GM21367 (cell line): Measurements from ENCODE around the gene EYA3.

Experiments
- ATAC-seq: cut with Tn5 transposase; IDR thresholded peaks from one replicate; pipeline ENCODE4 v1.9.1; 2021; ENCODE audit not compliant: unreplicated experiment

EYA3 gene

GRCh38 chr1:28113242-28113572, 24.8 kb upstream of the EYA3 start:
- no peak for ATAC-seq

- ATAC-seq = no peak
Observed at GRCh38 chr1:28112388-28113241, 24.2 kb upstream of the EYA3 start.

GRCh38 chr1:28111157-28111556, 22.7 kb upstream of the EYA3 start:
- ATAC-seq = no peak

GRCh38 chr1:28110555-28110954, 22.1 kb upstream of the EYA3 start:
- no peak for ATAC-seq

GRCh38 chr1:28109639-28110038, 21.2 kb upstream of the EYA3 start:
- no peak for ATAC-seq

- no peak for ATAC-seq
Observed at GRCh38 chr1:28108001-28108400, 19.6 kb upstream of the EYA3 start.

GRCh38 chr1:28104866-28105467, 16.6 kb upstream of the EYA3 start:
- ATAC-seq = no peak

GRCh38 chr1:28102189-28102588, 13.8 kb upstream of the EYA3 start:
- no peak for ATAC-seq

- ATAC-seq = no peak
Observed at GRCh38 chr1:28099050-28099769, 10.8 kb upstream of the EYA3 start.

- ATAC-seq = no peak
Observed at GRCh38 chr1:28097100-28097472, 8.7 kb upstream of the EYA3 start.

GRCh38 chr1:28096210-28097099, 8.0 kb upstream of the EYA3 start:
- no peak for ATAC-seq

GRCh38 chr1:28091043-28091781, 2.8 kb upstream of the EYA3 start:
- ATAC-seq = no peak

- no peak for ATAC-seq
Observed at GRCh38 chr1:28087614-28088167, 719 bp downstream of the EYA3 start.

- ATAC-seq = no peak
Observed at GRCh38 chr1:28086651-28087050, 1.8 kb downstream of the EYA3 start.

GRCh38 chr1:28085129-28085528, 3.3 kb downstream of the EYA3 start:
- no peak for ATAC-seq

GRCh38 chr1:28083876-28084275, 4.5 kb downstream of the EYA3 start:
- no peak for ATAC-seq

GRCh38 chr1:28078680-28079626, 9.5 kb downstream of the EYA3 start:
- no peak for ATAC-seq

GRCh38 chr1:28078262-28078661, 10.1 kb downstream of the EYA3 start:
- ATAC-seq = no peak

- ATAC-seq = no peak
Observed at GRCh38 chr1:28074892-28075511, 13.4 kb downstream of the EYA3 start.
